ENCODE results near the gene SF1. TPM values are rescaled to one million over a fixed set of nuclear protein-coding genes. Genes with fewer than 3 reads are reported as not detected.

Gene SF1
- total and polyA plus RNA-seq, 9 of the 15 experiments (the other 6 are each of a cell fraction or from before 2014, with no cell fraction given), result 13.1 to 334 (median 111) TPM

- no peak for TF ChIP-seq NFE2L1 (tag; IDR thresholded peaks at IDR 0.05; ENCODE audit: borderline replicate concordance, low read depth)
- no peak for TF ChIP-seq EWSR1 (IDR thresholded peaks at IDR 0.05; ENCODE audit: borderline replicate concordance, low read depth, partially characterized antibody)
- peak; percentile 21 for TF ChIP-seq TBP (optimal IDR thresholded peaks at IDR 0.05; ENCODE audit: low read depth, low read length)
- TF ChIP-seq MAFG (tag; conservative IDR thresholded peaks at IDR 0.05), result no peak
- TF ChIP-seq EGR1 (conservative IDR thresholded peaks at IDR 0.05), result peak; percentile 23; the same call in 1 of the 2 replicates
- TF ChIP-seq NCOA4 (IDR thresholded peaks at IDR 0.05; ENCODE audit: partially characterized antibody), result no peak
- TF ChIP-seq, protein P1, sequence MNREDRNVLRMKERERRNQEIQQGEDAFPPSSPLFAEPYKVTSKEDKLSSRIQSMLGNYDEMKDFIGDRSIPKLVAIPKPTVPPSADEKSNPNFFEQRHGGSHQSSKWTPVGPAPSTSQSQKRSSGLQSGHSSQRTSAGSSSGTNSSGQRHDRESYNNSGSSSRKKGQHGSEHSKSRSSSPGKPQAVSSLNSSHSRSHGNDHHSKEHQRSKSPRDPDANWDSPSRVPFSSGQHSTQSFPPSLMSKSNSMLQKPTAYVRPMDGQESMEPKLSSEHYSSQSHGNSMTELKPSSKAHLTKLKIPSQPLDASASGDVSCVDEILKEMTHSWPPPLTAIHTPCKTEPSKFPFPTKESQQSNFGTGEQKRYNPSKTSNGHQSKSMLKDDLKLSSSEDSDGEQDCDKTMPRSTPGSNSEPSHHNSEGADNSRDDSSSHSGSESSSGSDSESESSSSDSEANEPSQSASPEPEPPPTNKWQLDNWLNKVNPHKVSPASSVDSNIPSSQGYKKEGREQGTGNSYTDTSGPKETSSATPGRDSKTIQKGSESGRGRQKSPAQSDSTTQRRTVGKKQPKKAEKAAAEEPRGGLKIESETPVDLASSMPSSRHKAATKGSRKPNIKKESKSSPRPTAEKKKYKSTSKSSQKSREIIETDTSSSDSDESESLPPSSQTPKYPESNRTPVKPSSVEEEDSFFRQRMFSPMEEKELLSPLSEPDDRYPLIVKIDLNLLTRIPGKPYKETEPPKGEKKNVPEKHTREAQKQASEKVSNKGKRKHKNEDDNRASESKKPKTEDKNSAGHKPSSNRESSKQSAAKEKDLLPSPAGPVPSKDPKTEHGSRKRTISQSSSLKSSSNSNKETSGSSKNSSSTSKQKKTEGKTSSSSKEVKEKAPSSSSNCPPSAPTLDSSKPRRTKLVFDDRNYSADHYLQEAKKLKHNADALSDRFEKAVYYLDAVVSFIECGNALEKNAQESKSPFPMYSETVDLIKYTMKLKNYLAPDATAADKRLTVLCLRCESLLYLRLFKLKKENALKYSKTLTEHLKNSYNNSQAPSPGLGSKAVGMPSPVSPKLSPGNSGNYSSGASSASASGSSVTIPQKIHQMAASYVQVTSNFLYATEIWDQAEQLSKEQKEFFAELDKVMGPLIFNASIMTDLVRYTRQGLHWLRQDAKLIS (CRISPR knock-in tag; IDR thresholded peaks at IDR 0.05), result peak; percentile 74; the same call in 1 of the 2 replicates
- peak; percentile 46; the same call in 1 of the 2 replicates for TF ChIP-seq SMC3 (conservative IDR thresholded peaks at IDR 0.05; ENCODE audit: insufficient read depth, low read depth, low read length)
- TF ChIP-seq HDAC6 (IDR thresholded peaks at IDR 0.05; ENCODE audit: low read depth, low read length), result no peak
- TF ChIP-seq MYBL2 (IDR thresholded peaks at IDR 0.05; ENCODE audit: low read depth), result no peak
- TF ChIP-seq MYBL2 (CRISPR knock-in tag; IDR thresholded peaks at IDR 0.05; ENCODE audit: borderline replicate concordance), result no peak
- TF ChIP-seq, protein P2, sequence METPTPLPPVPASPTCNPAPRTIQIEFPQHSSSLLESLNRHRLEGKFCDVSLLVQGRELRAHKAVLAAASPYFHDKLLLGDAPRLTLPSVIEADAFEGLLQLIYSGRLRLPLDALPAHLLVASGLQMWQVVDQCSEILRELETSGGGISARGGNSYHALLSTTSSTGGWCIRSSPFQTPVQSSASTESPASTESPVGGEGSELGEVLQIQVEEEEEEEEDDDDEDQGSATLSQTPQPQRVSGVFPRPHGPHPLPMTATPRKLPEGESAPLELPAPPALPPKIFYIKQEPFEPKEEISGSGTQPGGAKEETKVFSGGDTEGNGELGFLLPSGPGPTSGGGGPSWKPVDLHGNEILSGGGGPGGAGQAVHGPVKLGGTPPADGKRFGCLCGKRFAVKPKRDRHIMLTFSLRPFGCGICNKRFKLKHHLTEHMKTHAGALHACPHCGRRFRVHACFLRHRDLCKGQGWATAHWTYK (CRISPR knock-in tag; IDR thresholded peaks at IDR 0.05), result peak; percentile 21; the same call in 1 of the 2 replicates
- TF ChIP-seq ZNF263 (CRISPR knock-in tag; IDR thresholded peaks at IDR 0.05; ENCODE audit: borderline replicate concordance), result no peak
- peak; percentile 94; the same call in 1 of the 2 replicates for TF ChIP-seq ZBTB7A (IDR thresholded peaks at IDR 0.05; ENCODE audit: borderline replicate concordance, control insufficient read depth, low read depth, low read length)
- TF ChIP-seq ASH1L (IDR thresholded peaks at IDR 0.05; ENCODE audit: borderline replicate concordance, low read depth, partially characterized antibody), result no peak
- no peak for TF ChIP-seq CSDE1 (IDR thresholded peaks at IDR 0.05)
- no peak for TF ChIP-seq ZNF384 (IDR thresholded peaks at IDR 0.05; ENCODE audit: low read depth, low read length)
- no peak for TF ChIP-seq ZNF277 (CRISPR knock-in tag; IDR thresholded peaks at IDR 0.05; ENCODE audit: borderline replicate concordance)
- TF ChIP-seq ELF2 (CRISPR knock-in tag; IDR thresholded peaks at IDR 0.05), result no peak
- TF ChIP-seq FOXM1 (IDR thresholded peaks at IDR 0.05; ENCODE audit: low read depth), result no peak
- TF ChIP-seq FOXM1 (CRISPR knock-in tag; IDR thresholded peaks at IDR 0.05; ENCODE audit: low read depth), result peak; percentile 65; the same call in 1 of the 2 replicates
- no peak for TF ChIP-seq SMARCA4 (IDR thresholded peaks at IDR 0.05)
- no peak for TF ChIP-seq POU5F1 (IDR thresholded peaks at IDR 0.05; ENCODE audit: borderline replicate concordance, low read depth, low read length, partially characterized antibody)
Observed at GRCh38 chr11:64742889-64743590, 35.3 kb downstream of the SF1 start (continued).

Data from K562 (cell line).